Central memory CD4-positive, alpha-beta T cell (primary cell): ENCODE data around the gene ACBD6.
"Not testable (repeated sequence)": the region's sequence is repeated elsewhere in the genome, so short reads cannot be mapped to it uniquely, and the experiment has no call there.

Experiments used
- DNase-seq: peaks from one replicate; pipeline ENCODE4 v3.0.0; 2022

Gene ACBD6

DNA sequence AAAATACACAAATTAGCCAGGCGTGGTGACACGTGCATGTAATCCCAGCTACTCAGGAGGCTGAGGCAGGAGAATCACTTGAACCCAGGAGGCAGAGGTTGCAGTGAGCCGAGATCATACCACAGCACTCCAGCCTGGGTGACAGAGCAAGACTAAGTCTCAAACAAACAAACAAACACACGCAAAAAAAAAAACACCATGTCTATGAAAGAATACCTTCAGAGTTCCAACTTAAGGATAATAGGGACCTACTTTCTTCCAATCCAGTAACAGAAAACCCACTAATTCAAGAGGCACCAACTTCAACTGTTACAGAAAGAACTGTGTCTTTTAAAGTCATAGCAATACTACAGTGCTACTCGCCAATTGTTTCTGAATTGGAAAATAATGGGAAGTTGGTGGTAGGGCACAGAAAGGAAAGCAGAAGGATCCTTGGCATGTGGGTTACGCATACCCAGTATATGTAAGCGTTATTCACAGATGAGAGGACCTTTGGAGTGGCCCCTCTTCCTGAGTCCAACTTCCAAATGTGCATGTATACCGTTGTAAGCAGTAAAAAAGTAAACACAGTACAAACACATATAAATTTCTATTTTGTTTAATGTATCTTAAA, 87.0 kb downstream of the ACBD6 start:
- no peak for DNase-seq

GRCh38 chr1:180412583-180412982, 89.8 kb downstream of the ACBD6 start:
- DNase-seq = no peak

DNA sequence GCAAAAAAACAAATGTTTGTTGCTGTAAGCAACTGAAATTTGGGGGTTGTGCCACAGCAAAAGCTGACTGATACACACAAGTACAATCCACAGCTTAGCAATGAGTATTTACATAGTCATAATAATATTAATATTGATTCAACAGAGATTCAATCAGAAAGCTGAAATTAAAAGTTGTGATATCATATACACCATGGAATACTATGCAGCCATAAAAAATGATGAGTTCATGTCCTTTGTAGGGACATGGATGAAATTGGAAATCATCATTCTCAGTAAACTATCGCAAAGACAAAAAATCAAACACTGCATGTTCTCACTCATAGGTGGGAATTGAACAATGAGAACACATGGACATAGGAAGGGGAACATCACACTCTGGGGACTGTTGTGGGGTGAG, 94.2 kb downstream of the ACBD6 start:
- not testable (repeated sequence) for DNase-seq

GRCh38 chr1:180407051-180407450, 95.3 kb downstream of the ACBD6 start:
- no peak for DNase-seq

- DNase-seq = no peak
These were observed 99.8 kb downstream of the ACBD6 start for GRCh38 chr1:180402551-180402950.

DNA sequence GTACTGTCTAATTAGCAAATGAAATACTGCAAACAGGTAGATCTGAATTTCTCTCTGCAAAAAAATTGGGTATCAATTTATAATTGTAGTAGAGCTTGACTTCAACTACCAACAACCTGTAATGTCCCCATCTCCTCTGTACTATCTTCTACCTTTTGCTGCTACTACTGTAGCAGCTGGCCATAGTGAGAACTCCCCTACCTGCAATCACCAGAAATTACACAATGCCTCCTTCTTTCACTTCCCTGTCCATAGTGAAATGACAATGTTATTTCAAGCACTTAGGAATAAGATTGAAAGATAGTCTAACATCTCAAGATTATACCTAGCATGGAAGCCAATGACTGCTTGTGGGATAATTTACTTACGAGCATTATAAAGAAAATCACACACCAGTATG, 100.4 kb downstream of the ACBD6 start:
- DNase-seq = no peak

DNA sequence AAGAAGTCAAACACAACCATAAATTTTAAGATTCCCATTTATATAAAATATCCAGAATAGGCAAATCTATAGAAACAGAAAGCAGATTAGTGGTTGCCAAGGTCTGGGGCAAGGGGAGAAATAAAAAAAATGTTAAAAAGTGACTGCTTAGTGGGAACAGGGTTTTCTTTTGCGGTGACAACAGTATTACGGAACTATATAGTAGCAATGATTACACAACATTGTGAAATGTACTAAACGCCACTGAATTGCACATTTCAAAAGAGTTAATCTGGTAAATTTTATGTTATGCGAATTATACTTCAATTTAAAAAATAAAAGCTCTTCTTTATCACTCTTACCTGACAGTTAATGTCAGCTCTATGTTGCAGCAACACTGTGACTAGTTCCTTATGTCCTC, 105.2 kb downstream of the ACBD6 start:
- DNase-seq = no peak

GRCh38 chr1:180392427-180393145, 109.8 kb downstream of the ACBD6 start:
- DNase-seq = no peak

GRCh38 chr1:180392020-180392419, 110.4 kb downstream of the ACBD6 start:
- no peak for DNase-seq

- no peak for DNase-seq
These were observed 115.0 kb downstream of the ACBD6 start for GRCh38 chr1:180387413-180387812.

DNA sequence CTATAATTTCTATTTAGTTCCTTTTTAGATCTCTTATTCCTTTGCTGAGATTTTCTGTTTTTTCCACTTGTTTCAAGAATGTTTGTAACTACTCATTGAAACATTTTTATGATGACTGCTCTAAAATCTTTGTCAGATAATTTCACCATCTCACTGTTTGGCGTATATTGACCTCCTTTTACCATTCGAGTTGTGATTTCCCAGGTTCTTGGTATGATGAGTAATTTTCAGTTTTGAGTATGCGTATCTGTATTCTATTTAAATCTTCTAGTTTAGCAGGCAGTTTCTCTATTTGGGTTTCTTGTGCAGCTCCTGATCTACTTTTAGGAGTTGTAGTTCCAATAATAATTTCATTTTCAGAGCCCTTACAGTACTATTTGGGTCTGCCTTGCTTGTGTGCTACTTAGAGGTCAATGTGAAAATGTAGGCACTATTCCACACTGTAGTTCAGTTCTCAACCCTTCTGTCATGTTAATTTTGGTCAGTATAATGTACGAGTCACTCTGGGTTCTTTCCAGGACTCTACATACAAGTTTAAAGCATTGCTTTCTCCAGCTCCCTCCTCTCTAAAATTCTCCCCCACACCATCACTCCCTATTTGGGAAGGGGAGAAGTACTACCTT, 115.5 kb downstream of the ACBD6 start:
- no peak for DNase-seq

GRCh38 chr1:180385144-180385543, 117.2 kb downstream of the ACBD6 start:
- DNase-seq = no peak

GRCh38 chr1:180384286-180385005, 117.9 kb downstream of the ACBD6 start:
- DNase-seq = no peak

GRCh38 chr1:180382326-180383115, 119.9 kb downstream of the ACBD6 start:
- DNase-seq = no peak

DNA sequence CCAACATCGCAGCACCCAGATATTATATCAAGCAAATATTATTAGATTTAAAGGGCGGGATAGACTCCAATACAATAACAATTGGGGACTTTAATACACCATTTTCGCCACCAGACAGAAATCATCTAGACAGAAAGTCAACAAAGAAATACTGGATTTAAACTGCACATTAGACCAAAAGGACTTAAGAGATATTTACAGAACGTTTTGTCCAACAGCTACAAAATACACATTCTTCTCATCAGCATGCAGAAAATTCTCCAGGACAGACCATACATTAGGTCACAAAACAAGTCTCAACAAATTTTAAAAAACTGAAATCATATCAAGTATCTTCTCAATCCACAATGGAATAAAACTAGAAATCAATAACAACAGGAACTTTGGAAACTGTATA, 121.2 kb downstream of the ACBD6 start:
- DNase-seq = no peak

- DNase-seq = no peak
These were observed 121.9 kb downstream of the ACBD6 start for GRCh38 chr1:180380259-180381183.

GRCh38 chr1:180376800-180377199, 125.6 kb downstream of the ACBD6 start:
- no peak for DNase-seq

- no peak for DNase-seq
These were observed 126.1 kb downstream of the ACBD6 start for GRCh38 chr1:180376253-180376652.

DNA sequence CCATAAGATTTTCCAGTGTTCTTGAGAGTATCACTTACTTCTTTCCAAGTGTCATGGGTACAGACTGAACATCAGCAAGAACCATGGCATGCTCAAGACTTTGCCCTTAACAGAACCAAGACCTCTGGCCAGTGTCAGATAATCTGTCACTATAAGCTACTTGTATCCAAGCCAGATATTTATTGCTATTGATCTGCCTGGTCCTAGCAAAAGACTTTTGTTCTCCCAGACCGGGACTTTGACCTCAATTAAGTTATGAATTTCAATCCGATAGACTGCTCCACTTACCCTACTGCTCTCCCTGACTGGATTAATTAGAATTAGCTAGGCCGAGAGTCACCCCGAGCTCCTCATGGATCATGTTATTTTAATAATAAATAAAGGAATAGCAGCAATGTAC, 129.6 kb downstream of the ACBD6 start:
- DNase-seq = no peak

GRCh38 chr1:180370597-180370996, 131.8 kb downstream of the ACBD6 start:
- DNase-seq = no peak

GRCh38 chr1:180370188-180370587, 132.2 kb downstream of the ACBD6 start:
- DNase-seq = no peak

GRCh38 chr1:180369061-180369460, 133.3 kb downstream of the ACBD6 start:
- DNase-seq = no peak
